ENCODE measurements around the gene CARTPT. TPM values are rescaled to one million over a fixed set of nuclear protein-coding genes. Genes with fewer than 3 reads are reported as not detected.
A peak's percentile ranks its signal among the peaks of the same experiment; 100 is the strongest.

Gene CARTPT
- total RNA-seq, 1 experiment from 2014 or later = not detected

DNA sequence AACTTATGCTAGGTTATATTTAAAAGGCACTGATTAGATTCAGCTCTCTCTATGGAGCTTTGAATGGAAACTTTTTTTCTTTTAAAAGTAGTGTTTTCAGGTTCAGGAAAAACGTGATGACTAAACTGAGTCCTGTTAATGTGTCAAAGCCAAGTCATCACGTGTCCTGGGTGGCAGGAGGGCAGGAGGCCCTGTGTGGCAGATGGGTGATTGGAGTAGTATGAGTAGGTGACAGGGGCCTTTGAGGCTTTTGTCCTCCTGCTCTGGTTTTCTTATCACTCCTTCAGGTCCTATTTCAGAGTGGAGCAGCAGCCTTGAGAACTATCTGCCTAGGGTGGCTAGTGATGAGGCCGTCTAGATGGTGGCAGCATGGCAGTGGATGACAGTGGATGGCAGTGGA is 17.7 kb upstream of the CARTPT start:
- Mint-ChIP-seq H3K4me1 (peaks cover 22% of the 10 kb centered on the region), H3K4me3 (no peak overlapping the region), H3K27ac (no peak overlapping the region), H3K36me3 (no peaks in the 10 kb centered on the region), H3K27me3 (ENCODE audit: low read depth) (peaks cover 2% of the 10 kb centered on the region; the same call in 1 of the 2 replicates), H3K9me3 (peaks cover 4% of the 10 kb centered on the region; the same call in 1 of the 2 replicates)
- CTCF ChIA-PET = no interaction called here
- no peak for DNase-seq (ENCODE audit: low spot score)
- no peak for ATAC-seq
- POLR2A ChIA-PET = no interaction called here
- TF ChIP-seq, protein P1, sequence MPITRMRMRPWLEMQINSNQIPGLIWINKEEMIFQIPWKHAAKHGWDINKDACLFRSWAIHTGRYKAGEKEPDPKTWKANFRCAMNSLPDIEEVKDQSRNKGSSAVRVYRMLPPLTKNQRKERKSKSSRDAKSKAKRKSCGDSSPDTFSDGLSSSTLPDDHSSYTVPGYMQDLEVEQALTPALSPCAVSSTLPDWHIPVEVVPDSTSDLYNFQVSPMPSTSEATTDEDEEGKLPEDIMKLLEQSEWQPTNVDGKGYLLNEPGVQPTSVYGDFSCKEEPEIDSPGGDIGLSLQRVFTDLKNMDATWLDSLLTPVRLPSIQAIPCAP (CRISPR knock-in tag; IDR thresholded peaks at IDR 0.05) = no peak
- TF ChIP-seq HMGA2 (CRISPR knock-in tag; IDR thresholded peaks at IDR 0.05) (no peak), MXD4 (CRISPR knock-in tag; IDR thresholded peaks at IDR 0.05; ENCODE audit: borderline replicate concordance) (no peak)
- TF ChIP-seq, protein P2, sequence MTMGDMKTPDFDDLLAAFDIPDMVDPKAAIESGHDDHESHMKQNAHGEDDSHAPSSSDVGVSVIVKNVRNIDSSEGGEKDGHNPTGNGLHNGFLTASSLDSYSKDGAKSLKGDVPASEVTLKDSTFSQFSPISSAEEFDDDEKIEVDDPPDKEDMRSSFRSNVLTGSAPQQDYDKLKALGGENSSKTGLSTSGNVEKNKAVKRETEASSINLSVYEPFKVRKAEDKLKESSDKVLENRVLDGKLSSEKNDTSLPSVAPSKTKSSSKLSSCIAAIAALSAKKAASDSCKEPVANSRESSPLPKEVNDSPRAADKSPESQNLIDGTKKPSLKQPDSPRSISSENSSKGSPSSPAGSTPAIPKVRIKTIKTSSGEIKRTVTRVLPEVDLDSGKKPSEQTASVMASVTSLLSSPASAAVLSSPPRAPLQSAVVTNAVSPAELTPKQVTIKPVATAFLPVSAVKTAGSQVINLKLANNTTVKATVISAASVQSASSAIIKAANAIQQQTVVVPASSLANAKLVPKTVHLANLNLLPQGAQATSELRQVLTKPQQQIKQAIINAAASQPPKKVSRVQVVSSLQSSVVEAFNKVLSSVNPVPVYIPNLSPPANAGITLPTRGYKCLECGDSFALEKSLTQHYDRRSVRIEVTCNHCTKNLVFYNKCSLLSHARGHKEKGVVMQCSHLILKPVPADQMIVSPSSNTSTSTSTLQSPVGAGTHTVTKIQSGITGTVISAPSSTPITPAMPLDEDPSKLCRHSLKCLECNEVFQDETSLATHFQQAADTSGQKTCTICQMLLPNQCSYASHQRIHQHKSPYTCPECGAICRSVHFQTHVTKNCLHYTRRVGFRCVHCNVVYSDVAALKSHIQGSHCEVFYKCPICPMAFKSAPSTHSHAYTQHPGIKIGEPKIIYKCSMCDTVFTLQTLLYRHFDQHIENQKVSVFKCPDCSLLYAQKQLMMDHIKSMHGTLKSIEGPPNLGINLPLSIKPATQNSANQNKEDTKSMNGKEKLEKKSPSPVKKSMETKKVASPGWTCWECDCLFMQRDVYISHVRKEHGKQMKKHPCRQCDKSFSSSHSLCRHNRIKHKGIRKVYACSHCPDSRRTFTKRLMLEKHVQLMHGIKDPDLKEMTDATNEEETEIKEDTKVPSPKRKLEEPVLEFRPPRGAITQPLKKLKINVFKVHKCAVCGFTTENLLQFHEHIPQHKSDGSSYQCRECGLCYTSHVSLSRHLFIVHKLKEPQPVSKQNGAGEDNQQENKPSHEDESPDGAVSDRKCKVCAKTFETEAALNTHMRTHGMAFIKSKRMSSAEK (CRISPR knock-in tag; IDR thresholded peaks at IDR 0.05; ENCODE audit: borderline replicate concordance) = no peak
- TF ChIP-seq, protein P3, sequence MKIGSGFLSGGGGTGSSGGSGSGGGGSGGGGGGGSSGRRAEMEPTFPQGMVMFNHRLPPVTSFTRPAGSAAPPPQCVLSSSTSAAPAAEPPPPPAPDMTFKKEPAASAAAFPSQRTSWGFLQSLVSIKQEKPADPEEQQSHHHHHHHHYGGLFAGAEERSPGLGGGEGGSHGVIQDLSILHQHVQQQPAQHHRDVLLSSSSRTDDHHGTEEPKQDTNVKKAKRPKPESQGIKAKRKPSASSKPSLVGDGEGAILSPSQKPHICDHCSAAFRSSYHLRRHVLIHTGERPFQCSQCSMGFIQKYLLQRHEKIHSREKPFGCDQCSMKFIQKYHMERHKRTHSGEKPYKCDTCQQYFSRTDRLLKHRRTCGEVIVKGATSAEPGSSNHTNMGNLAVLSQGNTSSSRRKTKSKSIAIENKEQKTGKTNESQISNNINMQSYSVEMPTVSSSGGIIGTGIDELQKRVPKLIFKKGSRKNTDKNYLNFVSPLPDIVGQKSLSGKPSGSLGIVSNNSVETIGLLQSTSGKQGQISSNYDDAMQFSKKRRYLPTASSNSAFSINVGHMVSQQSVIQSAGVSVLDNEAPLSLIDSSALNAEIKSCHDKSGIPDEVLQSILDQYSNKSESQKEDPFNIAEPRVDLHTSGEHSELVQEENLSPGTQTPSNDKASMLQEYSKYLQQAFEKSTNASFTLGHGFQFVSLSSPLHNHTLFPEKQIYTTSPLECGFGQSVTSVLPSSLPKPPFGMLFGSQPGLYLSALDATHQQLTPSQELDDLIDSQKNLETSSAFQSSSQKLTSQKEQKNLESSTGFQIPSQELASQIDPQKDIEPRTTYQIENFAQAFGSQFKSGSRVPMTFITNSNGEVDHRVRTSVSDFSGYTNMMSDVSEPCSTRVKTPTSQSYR (CRISPR knock-in tag; IDR thresholded peaks at IDR 0.05) = no peak
- TF ChIP-seq, protein P4, sequence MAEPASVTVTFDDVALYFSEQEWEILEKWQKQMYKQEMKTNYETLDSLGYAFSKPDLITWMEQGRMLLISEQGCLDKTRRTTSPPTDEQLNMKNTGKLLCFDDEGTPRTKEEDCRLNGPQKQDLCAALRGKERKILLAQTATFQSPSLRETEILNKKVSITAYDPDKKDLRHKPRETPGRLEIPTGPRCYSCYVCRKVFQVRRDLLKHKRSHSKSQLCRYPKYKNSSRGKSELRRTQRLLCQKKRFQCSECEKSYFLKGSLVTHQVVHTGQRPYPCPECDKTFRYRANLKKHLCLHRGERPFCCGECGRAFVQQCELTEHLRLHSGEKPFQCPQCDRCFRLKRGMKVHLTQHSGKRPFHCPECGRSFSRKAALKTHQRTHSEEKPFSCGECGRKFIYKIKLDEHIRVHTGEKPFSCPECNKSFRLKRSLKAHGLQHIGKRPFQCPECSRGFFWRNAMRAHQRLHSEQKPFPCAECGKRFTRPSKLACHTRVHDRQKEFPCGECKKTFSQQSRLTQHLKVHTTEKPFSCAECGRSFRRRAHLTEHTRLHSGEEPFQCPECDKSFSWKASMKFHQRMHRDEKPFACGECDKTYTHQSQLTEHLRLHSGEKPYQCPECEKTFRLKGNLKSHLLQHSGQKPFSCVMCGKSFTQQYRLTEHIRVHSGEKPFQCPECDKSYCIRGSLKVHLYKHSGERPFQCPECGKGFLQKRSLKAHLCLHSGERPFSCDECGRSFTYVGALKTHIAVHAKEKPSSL (CRISPR knock-in tag; conservative IDR thresholded peaks at IDR 0.05) = no peak

DNA sequence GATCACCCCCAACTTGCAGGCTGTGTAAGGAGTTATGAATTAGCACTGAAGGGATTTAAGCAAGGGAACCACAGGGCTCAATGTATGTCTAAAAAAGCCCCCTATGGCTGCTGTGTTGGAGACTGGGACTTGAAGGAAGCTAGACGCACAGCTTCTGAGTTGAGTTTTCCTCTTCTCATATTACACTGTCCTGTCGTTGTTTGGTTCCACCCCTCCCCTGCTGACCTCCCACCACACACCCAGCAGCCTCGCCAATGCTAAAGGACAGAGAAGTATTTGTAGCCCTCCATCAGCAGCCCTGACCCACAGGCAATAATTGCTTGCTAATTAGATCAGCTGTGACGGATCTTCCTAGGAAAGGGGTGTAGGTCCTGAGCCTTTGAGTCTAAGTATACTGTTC is 15.1 kb upstream of the CARTPT start:
- DNase-seq (ENCODE audit: low spot score) (peak; percentile 16), ATAC-seq (peak; percentile 95)
- POLR2A ChIA-PET = no interaction called here
- Mint-ChIP-seq H3K4me3 (no peak overlapping the region), H3K27me3 (ENCODE audit: low read depth) (no peaks in the 10 kb centered on the region; the same call in 1 of the 2 replicates), H3K9me3 (no peaks in the 10 kb centered on the region), H3K27ac (no peak overlapping the region), H3K4me1 (peaks cover 15% of the 10 kb centered on the region), H3K36me3 (no peaks in the 10 kb centered on the region)
- CTCF ChIA-PET = interaction anchor here (0.7 to 1.0 kb wide), 5 partner anchors 10 to 103 kb away, joined by 3 to 4 read pairs (median 3); partner anchors contain the start of gene CARTPT
- TF ChIP-seq JUN (CRISPR knock-in tag; IDR thresholded peaks at IDR 0.05) (no peak), ETV6 (CRISPR knock-in tag; IDR thresholded peaks at IDR 0.05) (no peak), ATF1 (CRISPR knock-in tag; IDR thresholded peaks at IDR 0.05) (no peak), SMAD4 (CRISPR knock-in tag; IDR thresholded peaks at IDR 0.05) (no peak), NR1H2 (CRISPR knock-in tag; IDR thresholded peaks at IDR 0.05) (no peak)
- TF ChIP-seq, protein P5, sequence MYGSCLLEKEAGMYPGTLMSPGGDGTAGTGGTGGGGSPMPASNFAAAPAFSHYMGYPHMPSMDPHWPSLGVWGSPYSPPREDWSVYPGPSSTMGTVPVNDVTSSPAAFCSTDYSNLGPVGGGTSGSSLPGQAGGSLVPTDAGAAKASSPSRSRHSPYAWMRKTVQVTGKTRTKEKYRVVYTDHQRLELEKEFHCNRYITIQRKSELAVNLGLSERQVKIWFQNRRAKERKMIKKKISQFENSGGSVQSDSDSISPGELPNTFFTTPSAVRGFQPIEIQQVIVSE (CRISPR knock-in tag; IDR thresholded peaks at IDR 0.05; ENCODE audit: borderline replicate concordance) = no peak
- TF ChIP-seq, protein P6, sequence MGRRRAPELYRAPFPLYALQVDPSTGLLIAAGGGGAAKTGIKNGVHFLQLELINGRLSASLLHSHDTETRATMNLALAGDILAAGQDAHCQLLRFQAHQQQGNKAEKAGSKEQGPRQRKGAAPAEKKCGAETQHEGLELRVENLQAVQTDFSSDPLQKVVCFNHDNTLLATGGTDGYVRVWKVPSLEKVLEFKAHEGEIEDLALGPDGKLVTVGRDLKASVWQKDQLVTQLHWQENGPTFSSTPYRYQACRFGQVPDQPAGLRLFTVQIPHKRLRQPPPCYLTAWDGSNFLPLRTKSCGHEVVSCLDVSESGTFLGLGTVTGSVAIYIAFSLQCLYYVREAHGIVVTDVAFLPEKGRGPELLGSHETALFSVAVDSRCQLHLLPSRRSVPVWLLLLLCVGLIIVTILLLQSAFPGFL (CRISPR knock-in tag; IDR thresholded peaks at IDR 0.05; ENCODE audit: borderline replicate concordance) = no peak
- TF ChIP-seq, protein P7, sequence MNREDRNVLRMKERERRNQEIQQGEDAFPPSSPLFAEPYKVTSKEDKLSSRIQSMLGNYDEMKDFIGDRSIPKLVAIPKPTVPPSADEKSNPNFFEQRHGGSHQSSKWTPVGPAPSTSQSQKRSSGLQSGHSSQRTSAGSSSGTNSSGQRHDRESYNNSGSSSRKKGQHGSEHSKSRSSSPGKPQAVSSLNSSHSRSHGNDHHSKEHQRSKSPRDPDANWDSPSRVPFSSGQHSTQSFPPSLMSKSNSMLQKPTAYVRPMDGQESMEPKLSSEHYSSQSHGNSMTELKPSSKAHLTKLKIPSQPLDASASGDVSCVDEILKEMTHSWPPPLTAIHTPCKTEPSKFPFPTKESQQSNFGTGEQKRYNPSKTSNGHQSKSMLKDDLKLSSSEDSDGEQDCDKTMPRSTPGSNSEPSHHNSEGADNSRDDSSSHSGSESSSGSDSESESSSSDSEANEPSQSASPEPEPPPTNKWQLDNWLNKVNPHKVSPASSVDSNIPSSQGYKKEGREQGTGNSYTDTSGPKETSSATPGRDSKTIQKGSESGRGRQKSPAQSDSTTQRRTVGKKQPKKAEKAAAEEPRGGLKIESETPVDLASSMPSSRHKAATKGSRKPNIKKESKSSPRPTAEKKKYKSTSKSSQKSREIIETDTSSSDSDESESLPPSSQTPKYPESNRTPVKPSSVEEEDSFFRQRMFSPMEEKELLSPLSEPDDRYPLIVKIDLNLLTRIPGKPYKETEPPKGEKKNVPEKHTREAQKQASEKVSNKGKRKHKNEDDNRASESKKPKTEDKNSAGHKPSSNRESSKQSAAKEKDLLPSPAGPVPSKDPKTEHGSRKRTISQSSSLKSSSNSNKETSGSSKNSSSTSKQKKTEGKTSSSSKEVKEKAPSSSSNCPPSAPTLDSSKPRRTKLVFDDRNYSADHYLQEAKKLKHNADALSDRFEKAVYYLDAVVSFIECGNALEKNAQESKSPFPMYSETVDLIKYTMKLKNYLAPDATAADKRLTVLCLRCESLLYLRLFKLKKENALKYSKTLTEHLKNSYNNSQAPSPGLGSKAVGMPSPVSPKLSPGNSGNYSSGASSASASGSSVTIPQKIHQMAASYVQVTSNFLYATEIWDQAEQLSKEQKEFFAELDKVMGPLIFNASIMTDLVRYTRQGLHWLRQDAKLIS (CRISPR knock-in tag; IDR thresholded peaks at IDR 0.05; ENCODE audit: borderline replicate concordance) = no peak
- TF ChIP-seq, protein P1 (CRISPR knock-in tag; IDR thresholded peaks at IDR 0.05) = no peak

All from WTC11 (cell line).